NCI-H748 (cell line): ENCODE measurements around the gene KIF2A.
A peak's percentile ranks its signal among the peaks of the same experiment; 100 is the strongest.

Experiments used
- DNase-seq: peaks from one replicate; lab custom pipeline; 2025; ENCODE audit not compliant: unreplicated experiment; lab: John Stamatoyannopoulos, UW

Gene KIF2A

DNA sequence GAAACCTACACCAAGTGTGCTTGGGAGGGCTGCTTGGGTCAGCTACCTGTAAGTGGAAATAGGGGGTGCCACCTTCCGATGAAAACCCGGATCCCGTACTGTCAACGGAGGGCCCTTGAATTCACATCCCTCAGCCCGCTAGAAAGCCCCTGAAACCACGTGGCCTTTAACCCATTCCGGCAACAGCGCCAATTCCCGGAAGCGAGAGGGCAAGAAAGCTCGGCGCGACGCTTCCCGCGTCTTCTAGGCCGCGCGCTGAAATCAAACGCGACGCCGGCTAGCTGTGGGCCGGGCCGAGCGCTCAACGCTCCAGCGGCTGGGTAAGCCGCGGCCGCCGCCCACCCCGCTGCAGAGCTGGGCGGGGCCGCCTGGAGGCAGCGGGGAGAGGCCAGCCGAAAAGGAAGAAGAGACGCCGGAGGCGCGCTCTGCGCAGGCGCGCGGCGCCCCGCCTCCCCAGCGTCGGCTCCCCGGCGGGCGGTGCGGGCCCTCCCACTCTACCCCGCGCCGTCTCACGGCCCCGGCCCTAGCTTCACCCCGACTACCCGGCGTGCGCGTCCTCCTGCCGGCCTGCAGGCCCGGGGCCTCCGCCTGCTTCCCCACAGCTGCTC is at the start of gene KIF2A:
KIF2A (plus strand) TSS at position 492 of the 608 bp plus-strand sequence. CDS start 267 bp downstream, outside the sequence.
- DNase-seq: peak; percentile 97

DNA sequence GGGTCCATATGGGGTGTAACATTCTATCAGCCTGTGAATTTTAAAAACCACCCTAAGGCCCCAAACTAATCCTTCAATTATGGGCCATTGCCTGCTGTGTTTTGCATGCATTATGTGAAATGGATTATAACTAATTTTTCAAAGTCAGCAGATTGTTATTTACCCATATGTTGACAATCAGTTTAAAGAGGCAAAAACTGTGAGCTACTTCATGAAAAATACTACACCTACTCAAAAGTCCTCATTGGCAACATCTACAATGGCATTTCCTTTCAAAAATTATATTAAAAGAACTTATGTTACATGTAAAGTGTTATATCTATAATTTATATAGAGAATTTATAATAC is 49.0 kb upstream of the KIF2A start:
- DNase-seq: no peak

DNA sequence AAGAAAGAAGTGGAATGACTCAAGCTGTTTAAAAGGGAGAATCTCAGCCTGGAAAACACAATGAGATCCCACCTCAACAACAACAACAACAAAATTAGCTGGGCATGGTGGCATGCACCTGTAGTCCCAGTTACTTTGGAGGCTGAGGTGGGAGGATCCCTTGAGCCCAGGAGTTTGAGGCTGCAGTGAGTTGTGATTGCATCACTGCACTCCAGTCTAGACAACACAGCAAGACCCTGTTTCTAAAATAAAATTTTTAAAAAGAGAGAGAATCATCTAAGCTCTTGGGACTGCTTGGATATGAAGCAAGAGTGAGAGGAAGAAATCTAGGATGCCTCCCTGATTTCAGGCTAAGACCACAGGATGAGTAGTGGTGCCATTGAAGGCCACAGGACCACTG is 47.4 kb upstream of the KIF2A start:
- DNase-seq: no peak

DNA sequence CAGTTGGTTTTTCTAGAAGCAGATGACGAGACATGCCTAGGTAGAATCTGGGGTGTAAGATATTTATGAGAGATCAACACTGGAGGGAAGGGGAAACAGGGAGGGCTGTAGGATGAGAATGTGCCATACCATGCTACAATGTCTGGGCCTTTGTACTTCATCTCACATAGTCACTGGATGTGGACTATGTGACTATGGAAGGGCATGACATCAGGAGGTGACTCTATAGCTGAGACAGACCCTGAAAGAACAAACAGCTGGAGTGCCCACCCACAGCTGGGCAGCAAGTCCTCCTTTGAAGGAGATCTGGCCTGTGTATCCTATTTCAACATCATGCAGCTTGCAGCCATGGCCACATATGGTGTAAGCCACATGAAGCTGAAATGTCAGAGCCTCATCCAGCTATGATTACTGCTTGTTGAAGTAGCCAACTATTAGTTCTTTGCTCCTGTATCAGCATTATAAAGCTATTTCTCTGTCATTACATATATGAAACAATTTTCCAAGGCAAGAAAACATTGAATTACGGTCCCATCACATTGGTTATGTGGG is 46.2 kb upstream of the KIF2A start:
- no peak for DNase-seq

DNA sequence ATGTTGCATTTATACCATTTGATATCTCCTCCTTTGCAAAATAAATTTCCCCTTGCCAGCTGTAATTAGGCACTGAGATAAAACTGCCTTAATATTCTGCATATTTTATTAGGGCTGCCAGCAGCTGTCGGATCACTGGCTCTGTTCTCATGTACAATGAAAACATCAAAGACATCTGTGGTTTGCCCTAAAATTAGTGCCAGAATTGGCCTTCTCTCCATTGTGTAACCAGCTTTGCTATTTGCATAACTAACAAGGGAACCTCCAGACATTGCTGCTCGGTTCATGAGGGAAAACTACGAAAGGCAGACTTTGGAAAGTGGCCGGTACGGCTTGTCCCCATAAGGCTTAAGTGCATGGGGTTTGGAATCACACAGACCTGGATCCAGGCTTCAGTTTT is 45.5 kb upstream of the KIF2A start:
- no peak for DNase-seq

DNA sequence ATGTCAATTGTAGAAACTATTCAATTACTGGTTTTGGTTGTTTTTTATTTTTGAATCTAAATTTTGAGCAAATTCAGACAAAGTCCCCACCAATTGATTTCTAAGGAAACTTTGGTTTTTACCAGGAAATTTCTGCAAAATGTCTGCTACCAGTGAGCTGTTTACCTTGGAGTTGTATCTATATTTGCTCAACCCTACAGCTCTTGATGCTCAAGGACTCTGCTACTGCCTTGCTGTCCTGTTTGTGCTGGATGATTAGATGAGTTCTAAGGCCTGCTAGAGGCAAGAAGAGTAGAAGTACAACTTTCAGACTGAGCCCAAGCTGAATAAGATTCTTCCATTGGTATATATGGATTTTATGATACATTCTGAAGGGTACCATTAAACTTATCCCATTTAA is 42.6 kb upstream of the KIF2A start:
- no peak for DNase-seq

DNA sequence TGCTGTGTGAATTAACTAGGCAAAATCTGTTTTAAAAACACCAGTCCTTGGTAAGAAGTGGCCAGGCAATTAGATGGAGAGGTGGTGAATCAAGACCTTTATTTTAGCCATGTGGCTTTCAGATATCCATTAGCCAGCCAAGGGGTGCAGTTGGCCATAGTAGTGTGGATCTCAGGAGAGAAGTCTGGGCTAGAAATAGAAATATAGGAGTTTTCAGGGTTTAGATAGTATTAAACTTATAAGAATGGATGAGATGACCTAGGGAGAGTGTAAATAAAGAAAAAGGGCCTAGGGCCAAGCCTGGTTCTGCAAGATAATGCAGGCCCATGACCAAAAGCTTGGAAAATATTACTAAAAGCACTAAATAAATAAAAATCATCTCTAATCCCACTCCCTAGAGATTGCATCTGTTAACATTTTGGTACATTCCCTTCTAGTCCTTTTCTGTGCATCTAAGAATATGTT is 40.3 kb upstream of the KIF2A start:
- DNase-seq: no peak

DNA sequence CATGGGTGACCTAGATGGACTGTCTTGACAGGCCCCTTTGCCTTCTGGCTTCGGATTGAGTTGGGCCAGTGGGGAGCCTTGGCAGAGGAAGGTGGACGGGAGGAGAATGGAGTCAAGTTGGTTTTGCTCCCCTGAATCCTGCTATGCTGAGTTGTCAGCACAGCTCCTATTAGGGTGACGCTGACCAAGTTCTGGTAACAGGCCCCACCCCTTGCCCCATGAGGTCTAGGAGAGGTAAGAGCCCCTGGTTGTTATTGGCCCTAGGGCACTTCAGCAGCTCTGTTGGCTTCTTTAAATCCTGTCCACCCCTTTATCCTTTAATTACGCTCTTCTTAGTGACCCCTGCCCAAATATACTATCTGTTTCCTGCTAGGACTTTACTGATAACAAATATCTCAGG is 39.4 kb upstream of the KIF2A start:
- no peak for DNase-seq

DNA sequence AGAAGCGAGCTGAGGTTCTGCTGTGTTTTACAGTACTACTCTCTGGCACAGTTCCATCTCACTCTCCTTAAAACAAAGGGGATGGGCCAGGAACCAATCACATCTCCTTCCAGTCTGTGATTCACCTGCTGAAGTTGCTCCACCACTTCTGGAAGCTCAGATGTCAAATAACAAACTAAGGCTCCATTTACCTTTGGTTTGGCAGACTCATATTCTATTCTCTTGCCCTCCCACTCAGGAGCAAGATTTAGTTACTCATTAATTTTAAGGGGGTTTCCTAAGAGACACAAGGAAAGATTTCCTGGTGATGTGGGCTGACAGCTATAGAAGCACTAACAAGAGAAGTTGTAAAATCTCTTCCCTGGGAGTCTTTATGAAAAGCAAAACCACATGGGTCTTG is 37.8 kb upstream of the KIF2A start:
- DNase-seq: peak; percentile 62

DNA sequence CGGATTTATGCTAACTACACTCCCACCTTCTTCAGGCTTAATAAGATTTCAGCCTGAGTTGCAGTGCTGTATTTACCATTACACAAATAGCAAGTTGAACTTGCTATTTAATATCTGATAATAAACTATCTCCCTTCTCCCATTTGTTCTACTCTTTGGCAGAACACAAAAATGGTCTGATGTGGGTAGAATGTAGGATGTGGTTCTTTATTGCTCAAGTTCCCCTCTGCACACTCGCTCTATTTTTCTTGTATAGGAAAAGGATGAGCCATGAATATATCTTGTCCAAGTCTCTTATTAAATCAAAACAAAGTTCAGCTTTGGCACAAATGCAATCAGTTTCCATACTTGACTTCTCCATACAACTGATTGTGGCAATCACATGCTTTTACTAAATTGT is 37.2 kb upstream of the KIF2A start:
- no peak for DNase-seq

DNA sequence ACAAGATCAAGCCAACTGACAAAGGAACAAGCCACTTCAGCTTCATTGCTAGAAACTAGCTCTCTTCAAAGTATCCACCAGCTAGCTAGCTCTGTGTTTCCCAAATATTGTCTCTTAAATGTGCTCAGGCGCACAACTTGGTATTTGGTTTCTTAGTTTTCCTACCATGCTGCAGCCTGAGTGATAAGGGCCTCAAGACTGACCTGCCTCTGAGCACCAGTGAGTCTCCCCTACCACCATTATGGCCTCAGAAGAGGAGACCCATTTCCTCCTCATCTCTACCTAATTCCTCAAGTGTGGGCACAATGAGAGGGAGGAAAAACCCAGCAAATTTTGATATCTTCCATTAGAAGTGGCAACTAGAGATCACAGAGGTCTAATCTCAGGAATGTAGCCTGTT is 34.6 kb upstream of the KIF2A start:
- DNase-seq: no peak

DNA sequence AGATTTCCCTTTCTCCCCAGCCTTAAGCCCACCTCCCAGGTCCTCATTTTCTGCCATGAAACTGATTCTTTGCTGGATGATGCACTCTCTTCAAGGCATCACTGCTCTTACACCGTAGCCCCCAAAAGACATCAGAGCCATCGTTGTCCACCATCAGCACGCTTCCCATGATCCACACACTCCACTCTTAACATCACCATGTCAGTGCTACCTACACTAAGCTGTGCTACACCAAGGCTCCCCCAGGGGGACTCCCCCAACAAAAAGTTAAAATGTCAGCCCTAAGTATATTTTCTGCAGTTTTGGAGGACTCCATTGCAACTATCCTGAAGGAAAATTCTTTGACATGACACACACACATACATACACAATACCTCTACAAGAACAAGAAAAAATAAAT is 34.1 kb upstream of the KIF2A start:
- no peak for DNase-seq

DNA sequence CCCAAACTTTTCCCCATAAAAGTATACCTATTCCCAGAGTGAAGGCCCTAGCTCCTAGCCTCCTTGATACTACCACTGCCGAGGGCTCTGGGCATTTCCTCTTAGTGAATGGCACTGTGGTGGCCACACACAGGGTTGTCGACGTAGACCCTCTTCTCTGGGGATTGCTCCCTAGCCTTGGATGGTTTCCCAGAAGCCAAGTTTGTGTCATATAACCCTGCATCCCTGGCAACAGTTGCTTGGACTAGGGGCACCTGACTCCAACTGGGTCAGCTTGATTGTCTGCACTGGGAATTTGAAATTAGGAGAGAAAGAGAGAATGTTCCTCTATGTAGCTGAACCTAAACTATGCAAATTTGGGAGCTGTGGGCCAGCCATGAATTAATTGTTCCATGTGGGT is 32.3 kb upstream of the KIF2A start:
- no peak for DNase-seq

DNA sequence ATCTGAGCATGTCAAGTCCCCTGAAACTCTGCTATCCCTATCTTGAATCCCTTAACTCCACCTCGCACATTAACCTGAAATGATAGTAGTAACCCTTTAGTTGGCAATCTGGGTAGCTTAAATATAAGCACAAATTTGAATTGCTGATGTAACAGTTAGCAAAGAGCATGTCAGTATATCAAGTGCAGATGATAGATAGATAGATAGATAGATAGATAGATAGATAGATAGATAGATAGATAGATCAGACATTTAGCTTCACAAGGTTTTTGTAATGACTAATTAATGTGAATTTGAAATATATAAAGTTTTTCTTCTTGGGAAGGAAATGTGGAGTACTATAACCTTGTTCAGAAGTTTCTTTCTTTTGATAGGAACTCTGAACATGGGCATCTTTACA is 30.4 kb upstream of the KIF2A start:
- no peak for DNase-seq

DNA sequence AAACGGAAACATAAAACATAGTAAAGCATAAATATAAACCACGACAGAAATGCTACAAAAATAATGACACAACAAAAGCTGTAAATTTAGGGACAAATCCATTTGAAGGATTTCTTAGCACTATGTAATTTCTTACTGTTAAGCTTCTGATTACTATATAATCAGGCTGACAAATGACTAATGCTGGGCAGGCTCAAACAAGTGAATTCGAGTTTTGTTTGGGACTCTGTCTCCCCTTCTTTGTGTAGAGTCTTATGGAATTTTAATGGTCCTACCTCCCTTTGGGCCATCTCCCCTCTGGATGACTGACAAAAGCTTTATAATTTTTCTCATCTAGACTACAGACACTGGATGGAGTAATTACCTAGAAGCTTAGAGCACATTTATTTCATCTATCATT is 24.6 kb upstream of the KIF2A start:
- DNase-seq: no peak

DNA sequence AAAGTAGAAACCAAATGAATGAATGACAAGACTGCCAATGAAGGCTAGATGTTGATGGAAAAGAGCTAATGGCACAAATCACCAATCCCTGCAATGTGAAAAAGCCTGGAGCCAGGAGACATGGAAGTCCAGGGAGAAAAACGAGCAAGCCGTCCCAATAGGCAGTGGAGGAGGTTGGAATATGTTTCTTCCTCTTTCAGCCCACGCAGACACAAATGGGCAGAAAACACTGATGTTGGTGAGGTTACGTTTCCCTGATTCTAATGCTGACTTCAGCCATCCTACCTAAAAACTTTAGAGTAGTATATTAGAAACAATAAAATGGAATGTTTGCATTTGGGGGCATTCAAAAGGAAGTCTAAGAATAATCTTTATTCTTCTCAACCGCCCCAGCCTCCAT is 23.9 kb upstream of the KIF2A start:
- DNase-seq: no peak

DNA sequence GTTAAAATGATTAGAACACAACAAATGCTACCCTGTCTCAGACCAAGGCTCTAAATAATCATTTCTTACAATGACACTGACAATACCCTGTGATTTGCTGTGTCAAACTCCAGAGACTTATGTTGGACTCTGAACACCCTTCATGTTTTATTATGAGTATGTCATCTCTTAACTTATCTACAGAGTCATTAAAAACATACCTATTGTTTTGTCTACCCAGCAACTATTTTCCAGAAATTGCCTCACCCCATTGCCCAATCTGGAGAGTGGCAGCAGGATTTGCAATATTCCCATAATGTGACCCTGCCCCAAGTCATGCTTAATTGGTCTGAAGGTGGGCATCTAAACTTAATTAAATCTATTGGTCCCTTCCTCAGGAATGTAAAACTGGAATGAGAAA is 23.0 kb upstream of the KIF2A start:
- DNase-seq: no peak

DNA sequence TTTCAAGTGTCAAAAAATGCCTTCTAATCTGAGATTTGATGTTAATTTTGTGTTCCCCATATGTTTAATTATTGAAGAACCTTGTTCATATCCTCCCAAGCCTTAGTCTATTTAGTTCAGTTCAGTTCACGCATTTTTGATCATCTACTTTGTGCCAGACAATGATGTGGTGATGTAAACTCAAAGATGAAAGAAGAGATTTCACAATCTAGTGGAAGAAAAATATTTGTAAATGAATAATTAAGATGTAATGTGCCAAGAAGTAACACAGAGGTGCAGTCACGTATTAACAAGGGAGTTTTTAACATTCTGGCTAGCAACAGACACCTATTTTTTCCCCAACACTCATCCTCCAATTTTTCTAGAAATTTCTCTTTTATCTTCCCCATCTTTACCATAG is 22.1 kb upstream of the KIF2A start:
- DNase-seq: no peak

DNA sequence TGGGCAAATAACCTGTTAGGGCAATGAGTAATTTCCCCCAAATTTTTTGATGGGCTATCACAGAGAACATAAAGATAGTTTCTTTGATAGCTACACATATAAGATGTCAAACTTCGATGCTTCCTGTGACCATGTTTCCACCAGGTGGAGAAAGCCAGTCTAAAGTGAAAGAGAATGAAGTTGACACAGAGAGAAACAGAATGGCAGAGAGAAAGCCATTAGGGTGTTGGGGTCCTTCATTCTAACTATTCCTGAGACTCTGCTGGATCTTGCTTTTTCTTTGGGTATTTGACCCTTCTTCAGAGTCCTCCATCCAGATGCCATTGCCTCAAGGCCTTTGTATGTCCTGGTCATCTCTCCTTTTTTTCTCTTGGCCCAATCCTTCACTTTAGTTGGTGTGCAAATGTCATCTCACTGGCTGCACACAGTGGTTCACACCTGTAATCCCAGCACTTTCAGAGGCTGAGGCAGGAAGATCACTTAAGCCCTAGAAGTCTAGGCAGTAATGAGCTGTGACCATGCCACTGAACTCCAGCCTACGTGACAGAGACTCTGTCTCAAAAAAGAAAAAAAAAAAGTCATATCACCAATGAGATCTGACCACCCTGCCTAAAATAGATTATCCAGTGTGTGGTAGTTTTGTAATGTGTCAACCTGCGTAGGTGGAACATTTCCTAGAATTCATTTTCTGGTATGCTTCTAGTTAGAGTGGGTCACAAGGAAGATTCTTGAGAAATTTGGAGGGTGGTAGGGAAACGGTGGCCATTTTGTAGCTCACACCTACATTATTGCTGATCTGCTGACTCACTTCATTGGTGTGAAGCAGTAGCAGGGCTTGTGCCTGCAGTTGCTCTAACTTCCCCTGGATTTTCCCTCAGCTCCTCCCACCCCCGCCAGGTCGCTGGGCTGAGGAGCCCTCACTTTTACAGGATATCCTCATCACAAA is 20.8 kb upstream of the KIF2A start:
- DNase-seq: no peak

DNA sequence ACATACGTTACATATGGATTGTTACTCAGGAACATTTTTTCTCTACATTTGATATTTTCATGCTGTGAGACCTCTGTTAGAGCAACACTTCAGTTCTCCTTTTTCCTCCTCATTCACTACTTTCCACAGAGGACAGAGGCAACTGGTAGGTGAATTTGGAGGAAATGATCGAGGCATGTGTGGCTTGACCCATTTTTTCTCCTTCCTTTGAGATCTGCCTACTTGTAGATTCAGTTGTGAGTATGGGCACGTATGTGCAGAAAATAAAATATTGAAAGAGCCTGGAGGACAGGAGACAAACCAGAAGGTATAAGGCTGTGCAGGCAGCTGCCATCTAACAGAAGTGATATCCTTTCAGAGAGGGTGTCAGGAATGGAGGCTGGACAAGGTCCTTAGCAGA is 19.2 kb upstream of the KIF2A start:
- DNase-seq: no peak

DNA sequence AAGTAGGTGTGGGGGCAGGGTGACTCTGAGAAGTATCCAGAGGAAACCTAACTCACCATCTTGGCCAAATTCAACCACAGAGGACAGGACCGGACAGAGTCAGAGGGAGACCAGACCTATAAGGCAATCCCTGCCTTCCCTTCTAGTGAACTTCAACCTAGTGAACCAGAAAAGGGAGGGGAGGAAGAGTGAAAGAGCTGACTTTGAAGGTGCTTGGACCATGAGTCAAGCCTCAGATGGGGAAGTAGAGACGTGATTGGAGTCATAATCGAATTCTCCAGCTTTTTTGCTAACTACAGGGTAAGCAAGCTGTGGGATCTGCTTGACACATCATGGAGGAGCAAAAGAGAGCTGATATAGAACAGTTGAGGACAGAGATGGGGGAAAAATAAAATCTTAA is 18.8 kb upstream of the KIF2A start:
- DNase-seq: no peak

DNA sequence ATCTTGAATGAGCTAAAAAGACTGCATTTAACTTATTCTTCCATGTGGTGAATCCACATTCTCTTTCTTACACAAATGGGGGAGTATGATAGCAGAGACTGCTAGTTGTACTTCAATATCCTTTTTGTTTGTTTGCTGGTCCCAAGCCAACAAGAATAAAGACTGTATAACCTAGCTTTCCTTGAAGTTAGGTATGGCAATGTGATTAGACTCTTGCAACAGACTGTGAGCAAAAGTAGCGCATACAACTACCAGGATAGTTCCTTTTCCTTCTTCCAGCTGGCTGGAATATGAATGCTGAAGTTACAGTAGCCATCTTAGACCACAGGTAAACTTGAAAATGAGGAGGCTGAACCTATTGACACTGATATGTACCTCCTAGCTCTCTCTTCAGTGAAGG is 17.9 kb upstream of the KIF2A start:
- DNase-seq: no peak
